ENCODE data around the gene JAKMIP1. TPM values are rescaled to one million over a fixed set of nuclear protein-coding genes. Genes with fewer than 3 reads are reported as not detected.

JAKMIP1 gene
- total RNA-seq, 1 donor = not detected

- no peak for TF ChIP-seq CTCF (IDR thresholded peaks at IDR 0.05; ENCODE audit: extremely low read depth, low read depth, low read length)
- no peaks in the 10 kb centered on the region for H3K9me3 ChIP-seq (ENCODE audit: low read depth, low read length)
- H3K4me3 ChIP-seq (ENCODE audit: insufficient read depth, low read length) = no peak overlapping the region
- no peaks in the 10 kb centered on the region for H3K4me1 ChIP-seq (ENCODE audit: insufficient read depth, low read length)
- H3K27me3 ChIP-seq (ENCODE audit: insufficient read depth, low read length) = peaks cover 6% of the 10 kb centered on the region
- H2AFZ ChIP-seq (ENCODE audit: low read length) = no peak overlapping the region
- DNase-seq (ENCODE audit: insufficient read length, low spot score, missing footprints) = no peak
- H4K20me1 ChIP-seq (ENCODE audit: insufficient read depth, low read length) = no peaks in the 10 kb centered on the region
- no peak overlapping the region for H3K27ac ChIP-seq (ENCODE audit: low read depth, low read length)
- no peaks in the 10 kb centered on the region for H3K79me2 ChIP-seq (ENCODE audit: insufficient read depth, low read length)
- H3K4me2 ChIP-seq (ENCODE audit: insufficient read depth, low read length) = no peak overlapping the region
- no peaks in the 10 kb centered on the region for H3K36me3 ChIP-seq (ENCODE audit: insufficient read depth, low read length)
These were observed 24.4 kb upstream of the JAKMIP1 start for GRCh38 chr4:6224735-6225134.

- no peak for TF ChIP-seq CTCF (IDR thresholded peaks at IDR 0.05; ENCODE audit: extremely low read depth, low read depth, low read length)
- Histone ChIP-seq H3K4me1 (ENCODE audit: insufficient read depth, low read length) (no peaks in the 10 kb centered on the region), H3K4me3 (ENCODE audit: insufficient read depth, low read length) (no peak overlapping the region), H3K9me3 (ENCODE audit: low read depth, low read length) (no peaks in the 10 kb centered on the region), H3K36me3 (ENCODE audit: insufficient read depth, low read length) (no peaks in the 10 kb centered on the region), H3K79me2 (ENCODE audit: insufficient read depth, low read length) (no peaks in the 10 kb centered on the region), H3K27me3 (ENCODE audit: insufficient read depth, low read length) (peaks cover 6% of the 10 kb centered on the region), H3K27ac (ENCODE audit: low read depth, low read length) (no peak overlapping the region), H4K20me1 (ENCODE audit: insufficient read depth, low read length) (no peaks in the 10 kb centered on the region), H2AFZ (ENCODE audit: low read length) (no peak overlapping the region), H3K4me2 (ENCODE audit: insufficient read depth, low read length) (no peak overlapping the region)
- DNase-seq (ENCODE audit: insufficient read length, low spot score, missing footprints) = no peak
These were observed 22.5 kb upstream of the JAKMIP1 start for GRCh38 chr4:6222761-6223292.

- Histone ChIP-seq H3K4me2 (ENCODE audit: insufficient read depth, low read length) (no peak overlapping the region), H3K27me3 (ENCODE audit: insufficient read depth, low read length) (peaks cover 6% of the 10 kb centered on the region), H3K4me3 (ENCODE audit: insufficient read depth, low read length) (no peak overlapping the region), H3K36me3 (ENCODE audit: insufficient read depth, low read length) (no peaks in the 10 kb centered on the region), H3K27ac (ENCODE audit: low read depth, low read length) (no peak overlapping the region), H4K20me1 (ENCODE audit: insufficient read depth, low read length) (no peaks in the 10 kb centered on the region), H3K79me2 (ENCODE audit: insufficient read depth, low read length) (no peaks in the 10 kb centered on the region), H3K4me1 (ENCODE audit: insufficient read depth, low read length) (no peaks in the 10 kb centered on the region), H2AFZ (ENCODE audit: low read length) (no peak overlapping the region), H3K9me3 (ENCODE audit: low read depth, low read length) (no peaks in the 10 kb centered on the region)
- DNase-seq (ENCODE audit: insufficient read length, low spot score, missing footprints) = no peak
- TF ChIP-seq CTCF (IDR thresholded peaks at IDR 0.05; ENCODE audit: extremely low read depth, low read depth, low read length) = no peak
These were observed 21.8 kb upstream of the JAKMIP1 start for GRCh38 chr4:6221851-6222760.

- no peak for DNase-seq (ENCODE audit: insufficient read length, low spot score, missing footprints)
- Histone ChIP-seq H3K79me2 (ENCODE audit: insufficient read depth, low read length) (no peaks in the 10 kb centered on the region), H4K20me1 (ENCODE audit: insufficient read depth, low read length) (no peaks in the 10 kb centered on the region), H3K4me1 (ENCODE audit: insufficient read depth, low read length) (no peaks in the 10 kb centered on the region), H3K4me2 (ENCODE audit: insufficient read depth, low read length) (no peak overlapping the region), H3K27ac (ENCODE audit: low read depth, low read length) (no peak overlapping the region), H3K27me3 (ENCODE audit: insufficient read depth, low read length) (peaks cover 6% of the 10 kb centered on the region), H3K9me3 (ENCODE audit: low read depth, low read length) (no peaks in the 10 kb centered on the region), H3K4me3 (ENCODE audit: insufficient read depth, low read length) (no peak overlapping the region), H3K36me3 (ENCODE audit: insufficient read depth, low read length) (no peaks in the 10 kb centered on the region), H2AFZ (ENCODE audit: low read length) (no peak overlapping the region)
- no peak for TF ChIP-seq CTCF (IDR thresholded peaks at IDR 0.05; ENCODE audit: extremely low read depth, low read depth, low read length)
These were observed 21.0 kb upstream of the JAKMIP1 start for GRCh38 chr4:6221301-6221850.
